PFSK-1 (cell line): ENCODE data around the gene CAPN10.

Source experiments
- FOXP2 ChIP-seq: optimal IDR thresholded peaks from 2 replicates; pipeline ENCODE3; 2011; ENCODE audit warnings: borderline replicate concordance, control low read depth, inconsistent platforms; ENCODE audit not compliant: insufficient read depth; ENCODE audit errors: extremely low read length, extremely low read depth
- POLR2AphosphoS5 ChIP-seq: IDR thresholded peaks from 2 replicates; pipeline ENCODE4 v1.6.1; 2012; ENCODE audit warnings: low read depth, mild to moderate bottlenecking, control low read depth, low read length, moderate library complexity
- SIN3A ChIP-seq: IDR thresholded peaks from 2 replicates; pipeline ENCODE4 v1.6.1; 2012; ENCODE audit warnings: mild to moderate bottlenecking, low read length, moderate library complexity, borderline replicate concordance; ENCODE audit not compliant: insufficient read depth
- TAF1 ChIP-seq: IDR thresholded peaks from 2 replicates; pipeline ENCODE4 v1.6.1; 2012; ENCODE audit warnings: low read length, control low read depth, borderline replicate concordance; ENCODE audit not compliant: insufficient read depth
- TF ChIP-seq, protein P1 (sequence below), 2 experiments: IDR thresholded peaks; 2 replicates each; pipeline versions ENCODE4 v1.6.1 to v1.8.0; 2011 to 2012; ENCODE audit warnings: low read depth in 2 of 2, low read length in 2 of 2, control low read depth in 1 of 2, inconsistent platforms in 1 of 2, mild to moderate bottlenecking in 1 of 2, moderate library complexity in 1 of 2; ENCODE audit not compliant: insufficient read depth in 1 of 2

Gene CAPN10

GRCh38 chr2:240556553-240557100 lies 29.9 kb upstream of the CAPN10 start:
- TF ChIP-seq, protein P1, sequence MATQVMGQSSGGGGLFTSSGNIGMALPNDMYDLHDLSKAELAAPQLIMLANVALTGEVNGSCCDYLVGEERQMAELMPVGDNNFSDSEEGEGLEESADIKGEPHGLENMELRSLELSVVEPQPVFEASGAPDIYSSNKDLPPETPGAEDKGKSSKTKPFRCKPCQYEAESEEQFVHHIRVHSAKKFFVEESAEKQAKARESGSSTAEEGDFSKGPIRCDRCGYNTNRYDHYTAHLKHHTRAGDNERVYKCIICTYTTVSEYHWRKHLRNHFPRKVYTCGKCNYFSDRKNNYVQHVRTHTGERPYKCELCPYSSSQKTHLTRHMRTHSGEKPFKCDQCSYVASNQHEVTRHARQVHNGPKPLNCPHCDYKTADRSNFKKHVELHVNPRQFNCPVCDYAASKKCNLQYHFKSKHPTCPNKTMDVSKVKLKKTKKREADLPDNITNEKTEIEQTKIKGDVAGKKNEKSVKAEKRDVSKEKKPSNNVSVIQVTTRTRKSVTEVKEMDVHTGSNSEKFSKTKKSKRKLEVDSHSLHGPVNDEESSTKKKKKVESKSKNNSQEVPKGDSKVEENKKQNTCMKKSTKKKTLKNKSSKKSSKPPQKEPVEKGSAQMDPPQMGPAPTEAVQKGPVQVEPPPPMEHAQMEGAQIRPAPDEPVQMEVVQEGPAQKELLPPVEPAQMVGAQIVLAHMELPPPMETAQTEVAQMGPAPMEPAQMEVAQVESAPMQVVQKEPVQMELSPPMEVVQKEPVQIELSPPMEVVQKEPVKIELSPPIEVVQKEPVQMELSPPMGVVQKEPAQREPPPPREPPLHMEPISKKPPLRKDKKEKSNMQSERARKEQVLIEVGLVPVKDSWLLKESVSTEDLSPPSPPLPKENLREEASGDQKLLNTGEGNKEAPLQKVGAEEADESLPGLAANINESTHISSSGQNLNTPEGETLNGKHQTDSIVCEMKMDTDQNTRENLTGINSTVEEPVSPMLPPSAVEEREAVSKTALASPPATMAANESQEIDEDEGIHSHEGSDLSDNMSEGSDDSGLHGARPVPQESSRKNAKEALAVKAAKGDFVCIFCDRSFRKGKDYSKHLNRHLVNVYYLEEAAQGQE (IDR thresholded peaks at IDR 0.05; ENCODE audit: insufficient read depth in 1 of 2, low read depth in 2 of 2, low read length in 2 of 2) = no peak
- TF ChIP-seq SIN3A (no peak), FOXP2 (no peak), TAF1 (no peak), POLR2AphosphoS5 (no peak)

DNA sequence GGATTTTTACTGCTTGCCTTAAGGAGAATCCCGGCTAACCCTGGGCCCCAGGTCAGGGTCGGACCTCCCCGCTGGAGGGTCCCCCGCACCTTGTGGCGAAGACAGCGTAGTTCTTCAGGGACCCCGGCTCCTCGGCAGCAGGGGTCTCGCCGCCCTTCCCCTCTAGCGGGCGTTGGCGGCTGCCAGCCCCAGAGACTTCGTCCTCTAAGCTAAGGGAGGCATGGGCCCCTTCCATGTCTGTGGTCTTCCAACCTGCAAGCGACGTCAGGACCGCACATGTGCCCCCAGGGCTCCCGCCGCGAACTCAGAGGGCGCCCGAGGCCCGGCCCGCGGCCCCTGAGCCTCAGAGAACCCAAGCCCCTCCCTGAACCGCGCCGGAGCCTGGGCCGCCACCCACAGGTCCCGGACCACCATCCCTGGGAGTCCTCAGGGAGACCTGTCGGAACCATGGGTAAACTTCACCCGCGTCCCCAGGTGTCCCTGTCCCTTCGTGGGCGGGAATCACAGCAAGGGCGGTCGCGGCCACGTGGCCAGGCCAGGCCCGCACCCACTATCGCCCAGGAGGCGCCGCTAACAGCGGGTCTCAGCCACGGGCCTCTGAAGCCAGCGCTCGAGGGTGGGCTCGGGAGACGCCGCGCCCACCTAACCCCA lies 29.3 kb upstream of the CAPN10 start:
- TF ChIP-seq FOXP2 (no peak), TAF1 (no peak), POLR2AphosphoS5 (no peak), SIN3A (no peak)
- TF ChIP-seq, protein P1 (IDR thresholded peaks at IDR 0.05; ENCODE audit: insufficient read depth in 1 of 2, low read depth in 2 of 2, low read length in 2 of 2) = no peak

GRCh38 chr2:240557808-240558207 lies 28.7 kb upstream of the CAPN10 start, which contains the start of gene ANKMY1:
ANKMY1 (minus strand) TSS chr2:240557988; CDS start chr2:240557335, 653 bp downstream.
- no peak for TF ChIP-seq POLR2AphosphoS5
- TF ChIP-seq, protein P1 (IDR thresholded peaks at IDR 0.05; ENCODE audit: insufficient read depth in 1 of 2, low read depth in 2 of 2, low read length in 2 of 2) = no peak
- no peak for TF ChIP-seq TAF1
- no peak for TF ChIP-seq FOXP2

GRCh38 chr2:240558236-240558761 lies 28.2 kb upstream of the CAPN10 start:
- no peak for TF ChIP-seq TAF1
- TF ChIP-seq FOXP2 = no peak
- TF ChIP-seq, protein P1 (IDR thresholded peaks at IDR 0.05; ENCODE audit: insufficient read depth in 1 of 2, low read depth in 2 of 2, low read length in 2 of 2) = no peak
- TF ChIP-seq SIN3A = no peak
- TF ChIP-seq POLR2AphosphoS5 = no peak

DNA sequence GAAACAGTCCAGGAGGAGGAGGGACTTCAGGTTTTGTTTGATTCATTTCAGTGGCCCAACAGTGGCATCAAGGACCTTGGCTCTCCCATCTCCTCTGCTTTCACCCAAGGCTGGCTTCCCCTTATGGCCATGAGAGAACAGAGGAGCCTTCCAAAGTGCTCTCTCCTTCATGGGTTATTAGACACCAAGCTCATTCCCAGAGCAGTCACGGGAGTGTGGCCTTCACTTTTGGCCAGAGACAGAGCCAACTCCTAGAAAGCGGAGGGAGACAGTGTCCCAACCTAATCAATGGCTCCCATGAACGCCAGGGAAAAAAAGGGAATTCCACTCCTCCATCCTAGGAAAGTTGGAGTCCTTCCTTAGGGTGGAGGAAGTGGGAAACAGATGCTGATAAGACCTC lies 27.2 kb upstream of the CAPN10 start:
- TF ChIP-seq SIN3A (no peak), POLR2AphosphoS5 (no peak), FOXP2 (no peak), TAF1 (no peak)
- TF ChIP-seq, protein P1 (IDR thresholded peaks at IDR 0.05; ENCODE audit: insufficient read depth in 1 of 2, low read depth in 2 of 2, low read length in 2 of 2) = no peak
